DMS114 treated with DMSO at 0.1 percent for 48 hours (cell line): Measurements from ENCODE around the gene FAM187B.
"Not testable (repeated sequence)": the region's sequence is repeated elsewhere in the genome, so short reads cannot be mapped to it uniquely, and the experiment has no call there.

Experiments
- DNase-seq: peaks from one replicate; lab custom pipeline; 2025; ENCODE audit not compliant: unreplicated experiment; lab: John Stamatoyannopoulos, UW

The FAM187B gene

DNA sequence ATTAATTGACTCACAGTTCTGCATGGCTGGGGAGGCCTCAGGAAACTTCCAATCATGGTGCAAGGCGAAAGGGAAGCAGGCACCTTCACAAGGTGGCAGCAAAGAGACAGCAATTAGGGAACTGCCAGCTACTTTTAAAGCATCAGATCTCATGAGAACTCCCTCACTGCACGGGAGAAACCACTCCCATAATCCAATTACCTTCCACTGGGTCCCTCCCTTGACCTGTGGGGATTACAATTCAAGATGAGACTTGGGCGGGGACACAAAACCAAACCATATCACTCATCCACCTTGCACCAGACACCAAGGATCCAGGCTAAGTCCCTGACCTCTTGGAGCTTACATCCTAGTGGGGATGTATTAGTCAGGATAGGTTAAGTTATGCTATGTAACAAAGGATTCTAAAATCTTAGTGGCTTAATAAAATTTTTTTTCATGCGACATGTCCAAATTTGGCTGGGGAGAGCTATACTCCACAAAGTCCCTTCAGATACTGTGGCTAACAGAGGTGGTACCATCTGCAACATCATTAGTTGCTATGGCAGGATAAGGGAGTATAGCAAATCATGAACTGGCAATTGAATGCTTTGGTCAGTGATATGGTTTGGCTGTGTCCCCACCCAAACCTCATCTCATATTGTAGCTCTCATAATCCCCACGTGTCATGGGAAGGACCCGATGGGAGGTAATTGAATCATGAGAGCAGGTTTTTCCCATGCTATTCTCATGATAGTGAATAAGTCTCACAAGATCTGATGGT is 8.3 kb upstream of the FAM187B start:
- DNase-seq: no peak

GRCh38 chr19:35232912-35233311 is 4.4 kb upstream of the FAM187B start:
- DNase-seq: no peak

- no peak for DNase-seq
Measured at GRCh38 chr19:35231956-35232645, 3.6 kb upstream of the FAM187B start.

GRCh38 chr19:35229601-35230000 is 1.1 kb upstream of the FAM187B start:
- DNase-seq: no peak

GRCh38 chr19:35226748-35227147 is 1.8 kb downstream of the FAM187B start:
- no peak for DNase-seq

DNA sequence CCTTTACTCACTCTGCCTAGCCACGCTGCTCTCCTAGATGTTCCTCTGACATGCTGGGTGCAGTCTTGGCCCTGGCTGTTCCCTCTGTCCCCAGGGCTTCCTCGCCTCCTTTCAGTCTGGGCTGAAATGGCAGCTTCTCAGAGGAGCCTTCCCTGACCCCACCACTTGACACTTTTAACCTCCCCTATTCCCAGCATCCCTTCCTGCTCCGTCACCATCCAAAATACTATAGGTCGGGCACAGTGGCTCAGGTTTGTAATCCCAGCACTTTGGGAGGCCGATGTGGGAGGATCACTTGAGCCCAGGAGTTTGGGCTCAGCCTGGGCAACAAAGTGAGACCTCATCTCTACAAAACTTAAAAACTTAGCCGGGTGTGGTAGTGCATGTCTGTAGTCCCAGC is 2.6 kb downstream of the FAM187B start:
- no peak for DNase-seq

- DNase-seq: no peak
Measured at GRCh38 chr19:35224681-35225571, 3.6 kb downstream of the FAM187B start.

DNA sequence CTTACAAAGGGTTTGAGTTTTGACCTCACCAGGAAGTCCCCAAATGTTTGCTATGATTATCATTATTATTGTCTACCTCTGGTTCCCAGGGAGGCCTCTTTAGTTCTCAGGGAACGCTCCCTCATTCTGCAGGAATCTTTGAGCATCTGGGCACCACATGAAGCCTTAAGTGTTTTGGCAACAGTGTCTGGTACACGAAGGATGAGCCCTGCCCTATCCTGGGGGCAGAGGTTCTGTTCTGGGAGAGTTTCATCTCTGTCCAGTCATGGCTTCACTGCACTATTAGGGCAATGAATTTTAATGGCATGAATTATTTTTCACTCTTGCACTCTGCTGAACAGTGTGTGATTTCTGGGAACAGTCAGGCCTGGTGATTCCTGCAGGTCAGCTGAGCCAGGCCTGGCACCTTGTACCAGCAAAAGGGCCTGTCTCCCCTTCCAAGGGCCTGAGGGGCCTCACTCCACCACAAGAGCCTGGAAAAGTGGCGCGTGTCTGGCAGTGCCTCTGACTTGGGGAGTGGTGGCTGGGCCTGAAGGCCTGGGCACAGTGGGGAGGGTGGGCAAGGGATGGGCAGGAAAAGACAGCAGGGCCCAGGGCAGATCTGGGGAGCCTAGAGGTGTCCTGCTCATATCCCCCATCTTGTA is 4.6 kb downstream of the FAM187B start:
- no peak for DNase-seq

GRCh38 chr19:35223084-35223790 is 5.3 kb downstream of the FAM187B start:
- no peak for DNase-seq

DNA sequence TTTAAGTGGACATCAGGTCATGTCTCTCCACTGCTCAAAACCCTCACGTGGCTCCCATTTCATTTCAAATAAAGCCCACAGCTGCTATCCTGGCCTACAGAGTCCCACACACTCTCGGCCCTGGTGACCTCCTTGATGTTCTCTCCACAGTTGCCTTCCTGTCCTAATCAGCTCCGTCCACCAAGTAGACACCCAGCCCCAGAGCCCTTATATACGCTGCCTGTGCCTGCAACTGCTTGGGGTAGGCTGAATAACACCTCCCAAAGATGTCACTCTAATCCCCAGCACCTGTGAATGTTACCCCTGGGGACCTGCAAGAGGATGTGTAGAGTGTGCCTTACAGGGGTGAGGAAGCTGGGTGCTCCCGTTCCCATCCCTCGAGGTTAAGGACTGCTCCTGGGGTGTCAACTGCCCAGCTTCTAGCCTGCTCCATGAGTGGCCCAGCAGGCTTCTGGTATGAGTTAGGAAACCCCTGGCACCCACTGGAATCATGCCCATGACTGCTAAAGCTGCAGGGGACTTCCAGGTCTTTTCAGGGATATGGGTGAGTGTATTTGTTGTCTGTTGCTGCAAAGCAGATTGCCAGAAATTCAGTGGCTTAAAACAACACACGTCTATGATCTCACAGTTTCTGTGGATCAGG is 6.0 kb downstream of the FAM187B start:
- no peak for DNase-seq

GRCh38 chr19:35220973-35221590 is 7.5 kb downstream of the FAM187B start:
- DNase-seq: not testable (repeated sequence)

- DNase-seq: no peak
Measured at GRCh38 chr19:35220315-35220921, 8.1 kb downstream of the FAM187B start.

- no peak for DNase-seq
Measured at GRCh38 chr19:35219008-35219407, 9.5 kb downstream of the FAM187B start.

GRCh38 chr19:35217649-35217990 is 10.9 kb downstream of the FAM187B start:
- no peak for DNase-seq

DNA sequence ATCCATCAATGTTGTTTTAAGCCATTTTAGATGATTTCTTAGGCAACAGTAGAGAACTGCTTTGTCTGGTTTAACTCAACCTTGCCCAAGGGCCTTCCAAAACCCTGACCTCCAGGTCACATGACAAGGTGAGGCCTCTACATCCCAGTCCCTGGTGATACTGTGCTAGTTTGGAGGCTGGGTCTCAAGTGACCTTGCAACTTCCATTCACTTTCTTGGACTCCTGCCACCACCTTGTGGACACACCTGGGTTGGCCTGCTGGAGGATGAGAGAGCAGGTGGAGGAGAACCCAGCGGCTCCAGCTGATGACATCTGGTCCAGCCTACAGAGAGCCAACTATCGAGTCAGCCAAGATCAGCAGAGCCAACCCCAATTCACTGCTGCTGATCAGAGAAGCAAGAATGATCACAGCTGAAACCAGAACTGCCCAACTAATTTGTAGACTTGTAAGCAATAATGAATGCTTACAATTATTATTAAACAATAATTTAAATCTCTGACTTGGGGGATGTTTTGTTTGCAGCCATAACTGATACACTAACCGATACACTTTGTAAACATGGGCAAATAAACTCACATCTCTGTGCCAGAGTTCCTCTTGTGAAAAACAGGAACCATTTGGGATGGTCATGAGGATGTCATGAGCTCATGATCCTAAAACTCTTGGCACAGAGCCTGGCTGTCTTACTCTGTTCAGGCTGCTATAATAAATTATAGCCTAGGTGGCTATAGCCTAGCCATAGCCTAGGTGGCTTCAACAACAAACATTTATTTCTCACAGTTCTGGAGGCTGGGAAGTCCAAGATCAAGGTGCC is 11.5 kb downstream of the FAM187B start:
- no peak for DNase-seq

- DNase-seq: no peak
Measured at GRCh38 chr19:35216016-35216832, 12.3 kb downstream of the FAM187B start.

- no peak for DNase-seq
Measured at GRCh38 chr19:35214766-35215422, 13.6 kb downstream of the FAM187B start.
